Nasal cavity respiratory epithelium epithelial cell of viscerocranial mucosa (primary cell): ENCODE measurements around the gene SLC29A1. TPM values are rescaled to one million over a fixed set of nuclear protein-coding genes. Genes with fewer than 3 reads are reported as not detected.

Source experiments
- total RNA-seq: library from RNA; depleted of rRNA; stranded (reverse); fragments of >200 nt; gene quantifications from 2 replicates; pipeline ENCODE4 v1.2.3, GENCODE V29; 2014

Gene SLC29A1
- 3.4 and 7.2 TPM in 2 replicates for total RNA-seq

DNA sequence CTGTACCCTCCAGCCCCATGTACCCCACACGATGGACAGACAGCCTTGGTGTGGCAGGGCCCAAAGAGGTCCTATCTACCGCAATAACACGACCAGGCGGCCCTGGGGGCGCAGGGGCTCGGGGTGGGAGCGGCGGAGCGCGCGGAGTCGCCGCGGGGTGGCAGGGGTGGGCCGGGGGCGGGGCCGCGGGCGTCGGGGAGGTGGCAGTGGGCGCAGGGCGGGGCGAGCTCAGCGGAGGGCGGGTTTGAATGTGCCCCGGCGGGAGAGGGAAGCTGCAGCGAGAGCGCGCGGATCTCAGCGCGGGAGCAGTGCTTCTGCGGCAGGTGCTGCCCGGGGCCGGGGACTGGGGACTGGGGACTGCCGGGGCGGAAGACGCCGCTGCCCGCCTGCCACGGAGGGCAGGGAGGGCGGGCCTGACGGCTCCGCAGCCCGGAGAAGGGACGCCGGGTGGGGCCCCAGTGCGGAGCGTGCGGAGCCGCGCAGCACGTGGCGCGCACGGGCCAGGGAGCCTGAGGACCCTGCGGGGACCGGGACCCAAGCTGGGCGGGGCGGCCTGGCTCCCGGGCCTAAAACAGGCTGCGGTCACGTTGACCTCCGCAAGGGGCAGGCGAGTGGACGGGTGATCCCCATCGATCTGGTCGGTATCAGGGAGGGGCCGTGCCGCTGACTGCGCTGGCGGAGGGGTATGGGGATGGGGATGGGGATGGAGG lies at the start of gene SLC29A1:
Gene SLC29A1, plus strand, starts transcription at position 277 of the 710 bp plus-strand sequence. CDS start 3,719 bp downstream, outside the sequence.

DNA sequence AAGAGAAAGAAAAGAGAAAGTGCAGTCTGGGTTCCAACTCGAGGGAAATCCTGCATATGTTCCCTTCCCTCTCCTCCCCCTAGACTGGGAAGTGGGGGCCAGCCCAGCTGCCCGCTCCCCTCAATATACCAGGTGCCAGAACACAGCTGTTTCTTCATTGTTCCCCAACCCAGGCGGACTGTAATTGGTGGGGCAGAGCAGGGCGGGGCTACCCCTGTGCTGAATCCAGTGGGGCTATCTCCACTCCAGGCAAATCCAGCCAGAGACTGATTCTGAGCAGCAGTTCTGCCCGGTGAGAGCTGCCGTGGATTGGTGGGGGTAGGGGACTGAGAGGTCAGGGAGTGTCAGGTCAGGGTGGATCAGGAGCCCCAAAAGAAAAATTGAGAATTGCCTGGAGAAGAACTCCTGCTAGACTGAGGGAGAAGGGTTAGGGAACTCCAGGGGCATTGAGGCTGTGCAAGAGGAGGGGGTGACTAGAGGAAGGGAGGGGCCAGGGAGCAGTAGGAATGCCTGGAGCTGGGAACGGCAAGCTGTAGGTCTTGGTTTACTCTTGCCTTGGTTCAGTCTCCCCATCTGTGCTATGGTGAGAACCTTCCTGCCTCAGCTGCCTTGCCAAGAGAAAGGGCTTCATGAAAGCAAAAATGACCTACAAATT lies 6.6 kb upstream of the SLC29A1 start, which contains the start of gene MYMX:
Gene MYMX, plus strand, starts transcription at position 250 of the 655 bp plus-strand sequence. CDS start 546 bp downstream, outside the sequence.

DNA sequence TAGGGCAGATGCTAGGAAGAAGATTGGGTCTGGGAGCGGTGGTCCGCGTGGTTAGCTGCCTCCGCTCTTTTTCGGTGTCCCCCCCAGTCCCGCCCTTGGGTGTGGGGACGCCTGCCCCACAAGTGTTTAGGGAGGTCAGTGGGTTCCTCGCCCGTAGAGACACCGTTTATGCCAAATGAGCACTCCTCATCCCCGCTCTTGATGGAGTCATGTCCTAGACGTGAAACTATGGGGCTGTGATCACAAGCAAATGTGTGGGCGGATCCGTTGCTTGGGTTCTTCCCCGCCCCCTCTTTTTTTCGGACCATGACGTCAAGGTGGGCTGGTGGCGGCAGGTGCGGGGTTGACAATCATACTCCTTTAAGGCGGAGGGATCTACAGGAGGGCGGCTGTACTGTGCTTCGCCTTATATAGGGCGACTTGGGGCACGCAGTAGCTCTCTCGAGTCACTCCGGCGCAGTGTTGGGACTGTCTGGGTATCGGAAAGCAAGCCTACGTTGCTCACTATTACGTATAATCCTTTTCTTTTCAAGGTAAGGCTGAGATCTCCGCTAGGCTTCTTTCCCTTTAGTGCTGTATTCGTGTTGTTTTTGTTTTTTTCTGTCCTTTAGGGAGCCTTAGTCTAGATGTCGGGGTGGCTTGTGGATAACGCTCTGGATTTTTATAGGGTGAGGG lies 23.4 kb downstream of the SLC29A1 start, which contains the start of gene HSP90AB1:
Gene HSP90AB1, plus strand, starts transcription at position 439 of the 675 bp plus-strand sequence. CDS start 1,529 bp downstream, outside the sequence.

DNA sequence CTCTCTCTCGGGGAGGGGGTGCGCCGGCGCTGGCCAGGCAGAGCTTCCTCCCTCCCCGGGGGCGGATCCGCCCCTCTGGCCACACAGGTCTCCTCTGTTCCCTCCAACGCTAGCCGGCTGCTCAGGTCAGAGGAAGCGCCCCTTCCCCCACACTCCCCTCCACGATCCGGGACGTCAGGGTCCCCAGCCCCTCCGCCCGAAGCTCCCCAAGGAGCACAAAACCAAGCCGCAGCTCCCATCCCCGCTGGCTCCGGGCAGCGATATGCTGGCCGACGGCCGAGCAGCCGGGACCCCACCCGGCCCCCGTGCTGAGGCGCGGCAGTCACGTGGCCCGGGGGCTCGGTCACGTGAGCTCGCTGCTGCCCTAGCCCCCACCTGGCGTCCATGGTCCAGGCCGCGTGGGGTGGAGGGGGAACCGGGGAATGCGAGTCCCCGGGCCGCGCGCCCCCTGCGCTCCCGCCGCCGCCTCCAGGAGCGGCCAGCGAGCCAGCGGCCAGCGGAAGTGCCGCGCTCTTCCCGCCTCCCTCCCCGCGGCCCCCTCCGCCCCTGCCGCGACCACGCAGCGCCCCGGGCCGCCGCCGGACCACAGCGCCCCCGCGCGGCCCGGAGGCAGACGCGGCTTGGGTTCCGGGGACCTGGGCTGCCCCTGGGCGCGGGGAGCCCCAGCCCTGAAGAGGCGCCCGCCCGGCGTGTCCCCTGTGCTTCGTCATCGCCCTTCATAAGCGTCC lies 33.8 kb downstream of the SLC29A1 start, which contains the start of gene SLC35B2:
Gene SLC35B2, minus strand, starts transcription at position 504 of the 728 bp plus-strand sequence. Its CDS starts 118 bp downstream, at position 386.

DNA sequence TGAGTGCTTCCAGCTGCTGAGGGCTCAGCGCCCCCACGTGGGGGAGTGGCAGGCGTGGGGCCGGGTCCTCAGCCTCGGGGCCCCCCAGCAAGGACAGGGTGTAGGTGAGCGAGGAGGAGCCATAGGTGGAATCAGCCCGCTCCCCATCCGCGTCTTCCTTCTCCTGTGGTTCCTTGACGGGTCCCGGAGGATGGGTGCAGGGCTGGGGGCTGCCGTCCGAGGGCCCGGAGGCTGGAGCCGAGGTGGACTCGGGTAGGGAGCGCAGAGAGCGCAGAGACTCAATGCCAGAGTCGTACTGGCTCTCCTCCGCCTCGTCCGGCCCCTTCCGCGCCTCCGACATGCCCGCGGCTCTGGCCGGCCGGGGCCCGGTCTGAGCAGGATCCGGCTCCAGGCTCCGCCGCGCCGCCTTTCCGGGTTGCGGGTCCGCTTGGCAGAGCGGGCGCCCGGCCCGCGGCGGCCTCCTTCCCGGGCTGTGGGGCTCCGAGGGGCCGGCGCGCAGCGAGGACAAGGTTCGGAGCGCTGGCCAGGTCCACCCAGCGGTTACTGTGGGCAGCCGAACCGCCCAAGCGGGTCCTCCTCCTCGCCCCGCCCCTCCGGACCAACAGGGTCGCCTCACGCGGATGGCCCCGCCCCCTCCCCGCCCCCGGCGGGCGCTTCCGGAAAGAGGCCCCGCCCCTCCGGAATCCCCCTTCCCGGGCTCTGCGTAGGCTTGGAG lies 41.8 kb downstream of the SLC29A1 start, which contains the start of gene NFKBIE:
Gene NFKBIE, minus strand, starts transcription at position 545 of the 715 bp plus-strand sequence. Its CDS starts 205 bp downstream, at position 340.

DNA sequence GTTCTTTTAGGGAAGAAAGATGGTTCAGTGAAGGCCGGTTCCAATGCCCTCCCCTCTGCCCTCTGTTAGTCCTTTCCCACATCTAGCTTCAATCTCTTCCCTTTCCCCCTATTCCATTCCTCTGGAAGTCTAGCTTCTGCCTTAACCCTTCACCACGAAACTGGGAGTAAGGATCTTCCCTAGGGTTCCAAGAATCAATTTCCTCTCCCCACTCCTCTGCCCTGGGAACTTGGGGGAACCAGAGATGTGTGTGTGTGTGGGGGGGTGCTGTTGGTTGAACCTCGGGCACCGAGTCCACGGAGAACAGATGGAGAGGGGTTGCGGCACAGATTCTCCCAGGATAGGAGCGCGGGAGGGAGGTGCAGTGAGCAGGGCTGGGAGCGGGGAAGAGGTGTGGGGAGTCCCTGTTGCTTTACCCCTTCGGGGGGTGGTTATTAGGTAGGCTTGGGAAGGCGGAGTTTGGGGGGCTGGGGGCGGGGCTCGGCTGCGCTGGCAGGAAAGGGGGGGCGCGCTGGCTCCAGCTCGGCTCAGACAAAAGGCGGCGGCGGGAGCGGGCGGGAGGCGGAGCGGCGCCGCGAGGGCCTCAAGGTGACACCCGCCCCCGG lies 46.6 kb downstream of the SLC29A1 start, which contains the start of gene TMEM151B:
Gene TMEM151B, plus strand, starts transcription at position 530 of the 605 bp plus-strand sequence. CDS start 293 bp downstream, outside the sequence.

Other genes with a start within 250 kb of the SLC29A1 start
- gene MRPL14, start 96.1 kb upstream of the SLC29A1 start, total RNA-seq = 32.5 and 58.4 TPM in 2 replicates
- gene TMEM63B, start 96.0 kb upstream of the SLC29A1 start, total RNA-seq = 38.6 and 106 TPM in 2 replicates
- not detected in 2 replicates for gene CAPN11, start 64.8 kb upstream of the SLC29A1 start, total RNA-seq
- gene MYMX, start 6.7 kb upstream of the SLC29A1 start, total RNA-seq = not detected in 2 replicates
- gene HSP90AB1, start 23.5 kb downstream of the SLC29A1 start, total RNA-seq = 371 and 571 TPM in 2 replicates
- 51.9 and 56.0 TPM in 2 replicates for gene SLC35B2, start 33.9 kb downstream of the SLC29A1 start, total RNA-seq
- gene NFKBIE, start 42.0 kb downstream of the SLC29A1 start, total RNA-seq = 4.8 and 6.8 TPM in 2 replicates
- gene TMEM151B, start 46.9 kb downstream of the SLC29A1 start, total RNA-seq = under 0.01 and 0.07 TPM in 2 replicates
- gene AARS2, start 89.8 kb downstream of the SLC29A1 start, total RNA-seq = 10.3 and 23.0 TPM in 2 replicates
- gene SPATS1, start 119.1 kb downstream of the SLC29A1 start, total RNA-seq = not detected in 2 replicates
- gene CDC5L, start 164.1 kb downstream of the SLC29A1 start, total RNA-seq = 17.4 and 25.1 TPM in 2 replicates